Stomach (tissue), 9 donors: ENCODE results near the gene EIF3M. TPM values are rescaled to one million over a fixed set of nuclear protein-coding genes. Genes with fewer than 3 reads are reported as not detected.

ENCODE experiments used
- DNase-seq, 2 donors: peaks; one replicate each; pipeline versions ENCODE4 v3.0.0 to v3.0.0-alpha.2; 2013 to 2019
- H3K27ac ChIP-seq, 5 donors: fragments of 200-600 bp in 4 of 5; sonication (generic) in 4 of 5; one replicate each; pipeline ENCODE4 v1.5.1; 2013 to 2019; ENCODE audit warnings: mild to moderate bottlenecking in 1 of 5, moderate library complexity in 1 of 5
- H3K27me3 ChIP-seq, 3 donors: fragments of 200-600 bp; sonication (generic); one replicate each; pipeline ENCODE4 v1.5.1; 2017 to 2019; ENCODE audit warnings: mixed run types in 1 of 3
- H3K36me3 ChIP-seq, 4 donors: fragments of 200-600 bp; sonication (generic); 1 replicate in 3 of 4; 2 replicates in 1 of 4; pipeline ENCODE4 v1.5.1; 2016 to 2019
- H3K4me1 ChIP-seq, 4 donors: fragments of 200-600 bp; sonication (generic); one replicate each; pipeline ENCODE4 v1.5.1; 2016 to 2019
- H3K4me3 ChIP-seq, 4 donors: fragments of 200-600 bp; sonication (generic) in 3 of 4; one replicate each; pipeline ENCODE4 v1.5.1; 2016 to 2019; ENCODE audit warnings: mild to moderate bottlenecking in 1 of 4
- H3K9me3 ChIP-seq, 4 donors: fragments of 200-600 bp; sonication (generic); one replicate each; pipeline ENCODE4 v1.5.1; 2016 to 2019
- CTCF ChIP-seq, 7 experiments: fragments of 450-650 bp in 4 of 7; fragments of 200-600 bp in 3 of 7; sonication (generic) in 3 of 7; IDR thresholded peaks; one replicate each; pipeline ENCODE4 v1.5.1; 2016 to 2019; ENCODE audit warnings: antibody characterized with exemption in 7 of 7, control low read depth in 2 of 7, mild to moderate bottlenecking in 1 of 7
- EP300 ChIP-seq: sonication (generic); formaldehyde crosslinking; IDR thresholded peaks from one replicate; pipeline ENCODE4 v1.6.1; 2017; ENCODE audit warnings: antibody characterized with exemption
- POLR2A ChIP-seq, 4 donors: fragments of 450-650 bp; IDR thresholded peaks; one replicate each; pipeline ENCODE4 v1.6.1; 2016; ENCODE audit warnings: antibody characterized with exemption in 4 of 4, control low read depth in 2 of 4, mild to moderate bottlenecking in 1 of 4, moderate library complexity in 1 of 4
- POLR2AphosphoS5 ChIP-seq, 3 donors: sonication (generic); formaldehyde crosslinking; IDR thresholded peaks; one replicate each; pipeline ENCODE4 v1.6.1; 2016; ENCODE audit warnings: antibody characterized with exemption in 3 of 3
- WGBS, 5 donors: extraction: QIAGEN DNeasy Blood & Tissue Kit in 3 of 5; methylation state at CpG; one replicate each; pipeline versions ENCODE4 v1.1.5 to v1.1.7; 2013 to 2018; 5-methylcytosine and 5-hydroxymethylcytosine counted together
- intact Hi-C: fragments of 100-400 bp; cut with DNase I; formaldehyde crosslinking; loops from one replicate; pipeline ENCODE4 v1.15.1; 2023; ENCODE audit warnings: low total_unique reads
- polyA plus RNA-seq, 3 donors: library from polyadenylated mRNA; stranded (reverse); fragments of 200-250 nt; gene quantifications; one replicate each; pipeline ENCODE4 v1.2.3, GENCODE V29; 2013
- total RNA-seq, 5 donors: library from RNA; depleted of rRNA; stranded (reverse); fragments of >200 nt; gene quantifications; one replicate each; pipeline versions ENCODE4 v1.1.0 to v1.2.3, GENCODE V29; 2014 to 2016
- donor health status: healthy with polysubstance abuse.
- donor health status: Bipolar disorder and iron deficiency.
- donor health status: healthy.

Gene EIF3M
- total and polyA plus RNA-seq, 8 donors, result 38.5 to 459 (median 225) TPM

DNA sequence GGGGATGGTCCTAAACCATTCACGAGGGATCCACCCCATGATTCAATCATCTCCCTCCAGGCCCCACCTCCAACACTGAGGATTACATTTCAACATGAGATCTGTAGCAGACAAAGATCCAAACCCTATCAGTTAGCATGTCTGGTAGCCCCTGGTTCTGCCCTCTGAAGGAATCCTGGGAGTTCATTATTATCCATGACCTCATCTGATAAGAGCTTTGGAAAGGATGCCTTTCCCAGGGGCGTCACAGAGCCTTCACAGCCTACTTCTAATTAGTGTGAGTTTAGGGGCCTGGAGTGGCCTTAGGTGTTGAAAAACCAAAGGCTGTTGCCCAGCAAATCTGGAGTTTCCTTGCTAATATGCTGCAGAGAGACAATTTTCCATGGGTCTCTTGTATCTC, 8.6 kb upstream of the EIF3M start:
- Histone ChIP-seq H3K4me1 (no peaks in the 10 kb centered on the region), H3K36me3 (no peaks in the 10 kb centered on the region), H3K27ac (no peak overlapping the region), H3K4me3 (no peak overlapping the region), H3K9me3 (no peaks in the 10 kb centered on the region), H3K27me3 (peaks cover 0 to 14% (median 0%) of the 10 kb centered on the region in 3 donors)
- 52 to 89% (median 60%) methylated on average over 2 of the region's 2 CpGs for WGBS, 5 donors
- DNase-seq, result no peak
- no peak for TF ChIP-seq POLR2AphosphoS5 (IDR thresholded peaks at IDR 0.05)
- no peak for TF ChIP-seq POLR2A (IDR thresholded peaks at IDR 0.05)
- TF ChIP-seq EP300, result no peak
- TF ChIP-seq CTCF (IDR thresholded peaks at IDR 0.05), result no peak
- intact Hi-C loops, result no loop called here

GRCh38 chr11:32576456-32576855, 7.2 kb upstream of the EIF3M start:
- Histone ChIP-seq H3K9me3 (no peaks in the 10 kb centered on the region), H3K36me3 (no peaks in the 10 kb centered on the region), H3K4me3 (no peak overlapping the region), H3K27ac (no peak overlapping the region), H3K27me3 (peaks cover 0 to 5% (median 0%) of the 10 kb centered on the region in 3 donors), H3K4me1 (no peaks in the 10 kb centered on the region)
- TF ChIP-seq POLR2A (IDR thresholded peaks at IDR 0.05) (no peak), CTCF (IDR thresholded peaks at IDR 0.05) (no peak)
- DNase-seq, result no peak
- 93 to 100% (median 95%) methylated on average over 1 of the region's 1 CpG for WGBS, 5 donors
- intact Hi-C loops, result no loop called here

DNA sequence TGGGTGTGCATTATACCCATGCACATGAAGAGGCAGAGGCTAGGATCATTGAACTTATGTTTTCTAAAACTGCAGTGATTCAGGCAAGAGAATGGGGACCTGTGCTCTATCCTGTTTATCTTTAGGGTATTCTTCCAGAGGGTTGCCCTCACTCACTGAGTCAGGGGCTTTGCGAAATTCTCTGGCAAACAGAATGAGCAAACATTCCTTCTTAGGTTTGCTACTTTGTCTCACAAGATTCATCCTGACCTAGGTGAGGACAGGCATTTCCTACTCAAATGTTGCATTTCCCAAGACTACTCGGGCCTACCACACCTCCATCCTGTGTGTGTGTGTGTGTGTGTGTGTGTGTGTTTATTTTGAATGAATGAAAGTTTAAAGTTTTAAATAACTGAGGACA, 2.7 kb upstream of the EIF3M start:
- intact Hi-C loops, result no loop called here
- WGBS, 5 donors, result 52 to 70% (median 61%) methylated on average over 2 of the region's 2 CpGs
- no peak for TF ChIP-seq EP300
- Histone ChIP-seq H3K9me3 (no peaks in the 10 kb centered on the region), H3K36me3 (no peaks in the 10 kb centered on the region), H3K4me3 (no peak overlapping the region), H3K27ac (no peak overlapping the region), H3K4me1 (peaks cover 13 to 17% (median 15%) of the 10 kb centered on the region in 4 donors), H3K27me3 (peaks cover 0 to 5% (median 0%) of the 10 kb centered on the region in 3 donors)
- DNase-seq, result no peak

DNA sequence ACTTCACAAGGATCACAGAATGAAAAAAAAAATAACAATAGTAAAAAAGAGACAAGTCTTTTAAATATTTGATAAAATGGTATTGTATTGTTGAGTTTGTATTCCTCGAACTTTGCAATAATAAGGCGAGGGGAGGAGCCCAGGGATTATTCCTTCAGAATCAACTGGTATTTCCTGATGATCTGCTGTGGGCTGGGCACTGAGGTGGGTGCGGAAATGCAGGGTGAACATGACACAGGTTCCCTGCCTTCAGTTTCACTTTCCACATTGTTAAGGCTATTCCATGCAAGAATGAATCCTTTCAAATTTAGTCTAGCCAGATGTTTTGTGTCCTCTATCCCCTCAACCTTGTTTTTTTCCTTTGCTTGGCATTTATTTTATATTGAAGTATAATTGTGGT, 2.1 kb upstream of the EIF3M start:
- H3K4me3 ChIP-seq, result no peak overlapping the region
- 74 to 90% (median 84%) methylated on average over 3 of the region's 3 CpGs for WGBS, 5 donors
- no peak for TF ChIP-seq POLR2A (IDR thresholded peaks at IDR 0.05)
- TF ChIP-seq CTCF (IDR thresholded peaks at IDR 0.05), result no peak
- TF ChIP-seq POLR2AphosphoS5 (IDR thresholded peaks at IDR 0.05), result no peak
- no peak for TF ChIP-seq EP300
- H3K36me3 ChIP-seq, result no peaks in the 10 kb centered on the region
- no peaks in the 10 kb centered on the region for H3K9me3 ChIP-seq
- peaks cover 13 to 23% (median 20%) of the 10 kb centered on the region in 4 donors for H3K4me1 ChIP-seq
- no peak overlapping the region for H3K27ac ChIP-seq
- DNase-seq, result peak in 1 of 2 donors; percentile 18
- H3K27me3 ChIP-seq, result peaks cover 0 to 5% (median 0%) of the 10 kb centered on the region in 3 donors
- intact Hi-C loops, result no loop called here

DNA sequence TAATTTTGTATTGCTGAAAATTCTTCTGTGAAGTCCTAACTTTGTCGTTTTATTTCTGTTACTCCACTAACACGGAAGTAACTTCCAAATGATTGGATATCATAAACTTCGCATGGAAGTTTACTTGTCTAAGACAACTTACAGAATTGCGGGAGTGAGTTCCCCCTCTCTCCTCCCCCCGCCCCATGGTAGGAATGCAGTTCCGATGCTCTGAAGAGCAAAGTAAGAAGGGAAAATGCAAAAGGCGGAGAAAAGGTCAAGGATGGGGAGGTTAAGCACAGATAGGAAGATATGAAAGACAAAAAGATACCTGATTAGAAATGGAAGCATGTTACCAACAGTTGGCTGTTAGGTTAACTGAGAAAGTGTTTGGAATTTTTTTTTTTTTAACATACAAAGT, 1.3 kb downstream of the EIF3M start:
- TF ChIP-seq CTCF (IDR thresholded peaks at IDR 0.05) (no peak), POLR2AphosphoS5 (IDR thresholded peaks at IDR 0.05) (no peak), EP300 (no peak), POLR2A (IDR thresholded peaks at IDR 0.05) (no peak)
- H3K27me3 ChIP-seq, result no peaks in the 10 kb centered on the region
- H3K4me1 ChIP-seq, result peaks cover 13 to 34% (median 29%) of the 10 kb centered on the region in 4 donors
- peak in 1 of 2 donors; percentile 15 for DNase-seq
- H3K36me3 ChIP-seq, result peaks cover 10 to 23% (median 16%) of the 10 kb centered on the region in 4 donors
- intact Hi-C loops, result no loop called here
- 10 to 11% (median 10%) methylated on average over 7 of the region's 7 CpGs for WGBS, 5 donors
- peak overlapping the region in 3 of 5 donors; percentile 84 to 95 (median 85) for H3K27ac ChIP-seq
- peak overlapping the region; percentile 69 to 97 (median 89) for H3K4me3 ChIP-seq
- H3K9me3 ChIP-seq, result no peaks in the 10 kb centered on the region
